GM12874 (cell line): ENCODE data around the gene NRXN2.

Experiments used
- CTCF ChIP-seq: IDR thresholded peaks from 2 replicates; pipeline ENCODE4 v1.5.1; 2011; ENCODE audit warnings: low read depth, mild to moderate bottlenecking, control low read depth, low read length, moderate library complexity; ENCODE audit not compliant: insufficient read depth

Gene NRXN2

GRCh38 chr11:64762674-64763525 lies 39.9 kb upstream of the NRXN2 start:
- no peak for TF ChIP-seq CTCF

- TF ChIP-seq CTCF: no peak
Observed at GRCh38 chr11:64762277-64762673, 39.3 kb upstream of the NRXN2 start.

GRCh38 chr11:64760759-64761420 lies 37.9 kb upstream of the NRXN2 start:
- no peak for TF ChIP-seq CTCF

- no peak for TF ChIP-seq CTCF
Observed at GRCh38 chr11:64759722-64760719, 37.0 kb upstream of the NRXN2 start, which contains the start of gene PYGM. TSS of gene PYGM (minus strand) at chr11:64759974. CDS start at chr11:64759898, 76 bp downstream.

GRCh38 chr11:64759131-64759721 lies 36.2 kb upstream of the NRXN2 start:
- TF ChIP-seq CTCF: no peak

GRCh38 chr11:64758330-64759079 lies 35.5 kb upstream of the NRXN2 start:
- no peak for TF ChIP-seq CTCF
